ENCODE results near the gene GMEB1. TPM values are rescaled to one million over a fixed set of nuclear protein-coding genes. Genes with fewer than 3 reads are reported as not detected.

GMEB1 gene
- total and polyA plus RNA-seq, 10 of the 15 experiments (the other 5 are each of a cell fraction or from before 2014, with no cell fraction given), result 4.9 to 17.6 (median 9.4) TPM

DNA sequence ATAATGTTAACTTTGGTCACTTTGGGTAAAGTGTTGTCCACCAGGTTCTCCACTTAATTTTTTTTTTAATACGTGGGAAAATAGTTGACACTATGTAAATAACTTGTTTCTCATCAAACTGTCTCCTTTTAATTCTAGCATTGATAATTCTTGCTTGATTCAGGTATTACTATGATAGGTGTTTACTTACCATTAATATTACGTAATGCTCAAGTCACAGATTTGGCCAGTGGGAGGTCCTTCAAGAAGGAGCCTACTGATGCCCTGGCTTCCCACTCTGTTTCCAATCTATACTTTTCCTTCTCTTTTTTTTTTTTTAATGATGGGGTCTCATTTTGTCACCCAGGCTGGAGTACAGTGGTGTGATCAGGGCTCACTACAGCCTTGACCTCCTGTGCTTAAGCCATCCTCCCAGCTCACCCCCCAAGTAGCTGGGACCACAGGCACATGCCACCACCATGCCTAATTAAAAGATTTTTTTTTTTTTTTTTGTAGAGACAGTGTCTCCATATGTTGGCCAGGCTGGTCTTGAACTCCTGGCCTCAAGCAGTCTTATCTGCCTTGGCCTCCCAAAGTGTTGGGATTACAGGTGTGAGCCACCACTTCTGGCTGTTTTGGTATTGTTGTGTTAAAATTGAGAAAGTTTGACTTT is 98.1 kb downstream of the GMEB1 start:
- no TSS peak for BruUV-seq (replicated peaks)
- Histone ChIP-seq H2AFZ (ENCODE audit: control insufficient read depth, low read depth, low read length) (no peak overlapping the region), H3K9ac (ENCODE audit: control insufficient read depth, insufficient read depth, low read length) (no peak overlapping the region), H4K20me1 (ENCODE audit: control insufficient read depth, insufficient read depth) (peaks cover 4% of the 10 kb centered on the region; the same call in 1 of the 2 replicates), H3K4me2 (ENCODE audit: control insufficient read depth, insufficient read depth) (no peak overlapping the region), H3K36me3 (ENCODE audit: control insufficient read depth in 2 of 2, insufficient read depth in 2 of 2, low read length in 1 of 2) (peaks cover 2 to 20% of the 10 kb centered on the region in 2 experiments), H3K4me1 (ENCODE audit: control insufficient read depth, insufficient read depth, low read length) (no peaks in the 10 kb centered on the region), H3K4me3 (no peak overlapping the region), H3K27ac (ENCODE audit: control insufficient read depth, insufficient read depth) (no peak overlapping the region), H3K27me3 (replicated peaks in 1 of 2; ENCODE audit: control insufficient read depth in 2 of 2, insufficient read depth in 2 of 2, low read length in 1 of 2) (no peaks in the 10 kb centered on the region), H3K9me3 (replicated peaks; ENCODE audit: control insufficient read depth, insufficient read depth, low read length) (no peaks in the 10 kb centered on the region), H3K79me2 (ENCODE audit: control insufficient read depth, insufficient read depth, low read length) (peaks cover 30% of the 10 kb centered on the region)
- in situ Hi-C loops (cut with MboI), result no loop called here
- FAIRE-seq (no peak), ATAC-seq (no peak), DNase-seq (ENCODE audit: low read depth, low spot score) (no peak)
- ChIA-PET RAD21 (ENCODE audit: unreplicated experiment) (no interaction called here), POLR2A (no interaction called here), CTCF (no interaction called here), SMC1A (ENCODE audit: uncharacterized antibody, unreplicated experiment) (interaction anchor here (1.5 kb wide), 1 partner anchor 10 kb away, joined by 3 read pairs; no protein-coding TSS in a partner anchor)
- TF ChIP-seq, protein P1, sequence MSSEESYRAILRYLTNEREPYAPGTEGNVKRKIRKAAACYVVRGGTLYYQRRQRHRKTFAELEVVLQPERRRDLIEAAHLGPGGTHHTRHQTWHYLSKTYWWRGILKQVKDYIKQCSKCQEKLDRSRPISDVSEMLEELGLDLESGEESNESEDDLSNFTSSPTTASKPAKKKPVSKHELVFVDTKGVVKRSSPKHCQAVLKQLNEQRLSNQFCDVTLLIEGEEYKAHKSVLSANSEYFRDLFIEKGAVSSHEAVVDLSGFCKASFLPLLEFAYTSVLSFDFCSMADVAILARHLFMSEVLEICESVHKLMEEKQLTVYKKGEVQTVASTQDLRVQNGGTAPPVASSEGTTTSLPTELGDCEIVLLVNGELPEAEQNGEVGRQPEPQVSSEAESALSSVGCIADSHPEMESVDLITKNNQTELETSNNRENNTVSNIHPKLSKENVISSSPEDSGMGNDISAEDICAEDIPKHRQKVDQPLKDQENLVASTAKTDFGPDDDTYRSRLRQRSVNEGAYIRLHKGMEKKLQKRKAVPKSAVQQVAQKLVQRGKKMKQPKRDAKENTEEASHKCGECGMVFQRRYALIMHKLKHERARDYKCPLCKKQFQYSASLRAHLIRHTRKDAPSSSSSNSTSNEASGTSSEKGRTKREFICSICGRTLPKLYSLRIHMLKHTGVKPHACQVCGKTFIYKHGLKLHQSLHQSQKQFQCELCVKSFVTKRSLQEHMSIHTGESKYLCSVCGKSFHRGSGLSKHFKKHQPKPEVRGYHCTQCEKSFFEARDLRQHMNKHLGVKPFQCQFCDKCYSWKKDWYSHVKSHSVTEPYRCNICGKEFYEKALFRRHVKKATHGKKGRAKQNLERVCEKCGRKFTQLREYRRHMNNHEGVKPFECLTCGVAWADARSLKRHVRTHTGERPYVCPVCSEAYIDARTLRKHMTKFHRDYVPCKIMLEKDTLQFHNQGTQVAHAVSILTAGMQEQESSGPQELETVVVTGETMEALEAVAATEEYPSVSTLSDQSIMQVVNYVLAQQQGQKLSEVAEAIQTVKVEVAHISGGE (CRISPR knock-in tag; IDR thresholded peaks at IDR 0.05), result no peak
- TF ChIP-seq BCLAF1 (IDR thresholded peaks at IDR 0.05) (no peak), RAD21 (IDR thresholded peaks at IDR 0.05; ENCODE audit: insufficient read depth, low read depth, low read length) (no peak), RB1 (IDR thresholded peaks at IDR 0.05; ENCODE audit: borderline replicate concordance) (no peak), KDM1A (IDR thresholded peaks at IDR 0.05; ENCODE audit: borderline replicate concordance) (no peak), STAT3 (IDR thresholded peaks at IDR 0.05; ENCODE audit: low read depth, low read length) (no peak), ZZZ3 (IDR thresholded peaks at IDR 0.05; ENCODE audit: control insufficient read depth, insufficient read length, low read depth) (no peak)
- TF ChIP-seq, protein P2, sequence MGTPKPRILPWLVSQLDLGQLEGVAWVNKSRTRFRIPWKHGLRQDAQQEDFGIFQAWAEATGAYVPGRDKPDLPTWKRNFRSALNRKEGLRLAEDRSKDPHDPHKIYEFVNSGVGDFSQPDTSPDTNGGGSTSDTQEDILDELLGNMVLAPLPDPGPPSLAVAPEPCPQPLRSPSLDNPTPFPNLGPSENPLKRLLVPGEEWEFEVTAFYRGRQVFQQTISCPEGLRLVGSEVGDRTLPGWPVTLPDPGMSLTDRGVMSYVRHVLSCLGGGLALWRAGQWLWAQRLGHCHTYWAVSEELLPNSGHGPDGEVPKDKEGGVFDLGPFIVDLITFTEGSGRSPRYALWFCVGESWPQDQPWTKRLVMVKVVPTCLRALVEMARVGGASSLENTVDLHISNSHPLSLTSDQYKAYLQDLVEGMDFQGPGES (IDR thresholded peaks at IDR 0.05), result no peak
- intact Hi-C loops (cut with micrococcal nuclease; ENCODE audit: unreplicated experiment), result no loop called here
- 94% methylated on average over 2 of the region's 2 CpGs for WGBS (ENCODE audit: insufficient coverage, insufficient replicate concordance, low lambda C conversion rate, missing lambda C conversion rate)

Measured in GM12878 (cell line).